Left renal pelvis (tissue), 4 donors: ENCODE results near the gene MPDZ. TPM values are rescaled to one million over a fixed set of nuclear protein-coding genes. Genes with fewer than 3 reads are reported as not detected.
A peak's percentile ranks its signal among the peaks of the same experiment; 100 is the strongest.

Source experiments
- DNase-seq, 4 donors: peaks; one replicate each; pipeline ENCODE4 v3.0.0-alpha.2; 2013; ENCODE audit warnings: low read depth in 4 of 4, low spot score in 3 of 4
- polyA plus RNA-seq, 4 donors: library from polyadenylated mRNA; unstranded; fragments of 120-200 nt; gene quantifications; one replicate each; pipeline ENCODE4 v1.2.1, GENCODE V29; 2013; ENCODE audit not compliant: insufficient read length in 4 of 4

Gene MPDZ
- polyA plus RNA-seq, 4 donors, result 39.9 to 54.5 (median 49.7) TPM

GRCh38 chr9:13088720-13089427, 190.6 kb downstream of the MPDZ start:
- peak; percentile 35 to 42 (median 36) for DNase-seq

DNA sequence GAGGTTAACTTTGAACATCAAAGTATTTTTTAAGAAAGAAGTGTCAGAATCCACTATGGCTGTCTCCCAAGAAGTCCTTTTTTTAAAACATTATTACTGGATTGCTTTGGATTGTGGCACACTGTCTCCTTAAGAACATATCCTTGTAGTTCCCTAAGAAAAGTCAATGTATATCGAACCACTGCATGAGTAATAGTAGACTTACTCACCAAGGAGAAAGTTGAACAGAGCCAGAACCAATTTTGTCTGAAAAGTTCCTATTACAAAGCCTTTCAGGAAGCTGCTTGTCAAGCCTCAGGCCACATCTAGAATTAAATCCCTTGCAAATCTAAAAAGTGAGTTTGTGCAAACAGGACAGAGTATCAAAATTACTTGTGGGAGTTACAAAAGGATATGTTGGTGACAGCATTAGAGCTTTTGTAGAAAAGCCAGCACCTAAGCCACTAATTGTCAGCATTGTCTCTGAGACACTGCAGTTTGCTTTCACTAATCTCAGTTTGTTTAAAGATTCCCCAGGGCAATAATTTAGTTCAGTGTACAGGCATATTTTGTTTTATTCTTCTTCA, 195.4 kb downstream of the MPDZ start:
- no peak for DNase-seq

- DNase-seq, result no peak
Observed at GRCh38 chr9:13083366-13083765, 196.1 kb downstream of the MPDZ start.

DNA sequence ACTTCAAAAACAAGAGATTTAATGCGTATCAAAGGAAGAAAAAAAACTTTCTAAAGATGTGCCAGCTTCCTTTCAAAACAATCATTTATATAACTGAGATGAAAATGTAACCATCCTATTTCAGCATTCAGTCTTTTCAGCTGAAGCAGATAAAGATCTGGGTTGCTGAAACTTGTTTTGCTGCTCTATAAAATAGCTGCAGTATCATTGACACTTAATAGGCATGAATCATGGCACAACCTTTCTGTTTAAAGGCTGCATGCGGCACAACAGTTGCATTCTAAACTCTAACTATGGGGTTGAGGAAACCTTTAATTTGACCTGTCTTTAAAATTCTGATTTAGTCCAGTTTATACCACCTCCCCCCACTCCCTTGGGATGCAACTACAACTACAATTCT, 196.7 kb downstream of the MPDZ start:
- DNase-seq, result no peak

DNA sequence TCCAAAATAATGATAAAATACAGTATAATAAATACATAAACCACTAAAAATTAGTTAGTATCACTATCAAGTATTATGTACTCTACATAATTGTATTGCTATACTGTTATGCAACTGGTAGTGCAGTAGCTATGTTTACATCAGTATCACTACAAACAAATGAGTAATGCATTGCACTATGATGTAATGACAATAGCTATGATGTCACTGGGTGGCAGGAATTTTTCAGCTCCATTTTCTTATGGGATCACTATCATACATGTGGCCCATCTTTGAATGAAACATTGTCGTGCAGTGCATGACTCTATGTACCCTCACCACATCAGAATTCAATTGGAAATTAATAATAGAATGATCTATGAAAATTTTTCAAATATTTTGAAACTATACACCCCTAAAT, 201.3 kb downstream of the MPDZ start:
- DNase-seq, result no peak

- DNase-seq, result no peak
Observed at GRCh38 chr9:13076616-13077015, 202.9 kb downstream of the MPDZ start.

DNA sequence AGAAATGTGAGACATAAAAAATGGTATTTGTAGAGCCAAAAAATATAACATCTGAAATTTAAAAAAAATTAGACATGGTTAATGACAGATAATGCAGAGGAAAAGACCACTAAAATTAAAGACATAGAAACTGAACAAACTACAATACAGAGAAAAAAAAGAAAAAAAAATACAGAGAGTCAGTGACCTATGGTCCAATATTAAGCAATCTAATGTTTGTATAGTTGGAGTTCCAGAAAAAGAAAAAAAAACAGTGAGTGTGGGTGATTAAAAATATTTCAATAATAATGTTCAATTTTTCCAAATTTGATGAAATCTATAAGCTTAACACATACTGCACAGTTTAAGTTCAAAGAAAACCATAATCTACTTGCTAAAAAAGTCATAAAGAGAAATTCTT, 207.6 kb downstream of the MPDZ start:
- DNase-seq, result no peak

DNA sequence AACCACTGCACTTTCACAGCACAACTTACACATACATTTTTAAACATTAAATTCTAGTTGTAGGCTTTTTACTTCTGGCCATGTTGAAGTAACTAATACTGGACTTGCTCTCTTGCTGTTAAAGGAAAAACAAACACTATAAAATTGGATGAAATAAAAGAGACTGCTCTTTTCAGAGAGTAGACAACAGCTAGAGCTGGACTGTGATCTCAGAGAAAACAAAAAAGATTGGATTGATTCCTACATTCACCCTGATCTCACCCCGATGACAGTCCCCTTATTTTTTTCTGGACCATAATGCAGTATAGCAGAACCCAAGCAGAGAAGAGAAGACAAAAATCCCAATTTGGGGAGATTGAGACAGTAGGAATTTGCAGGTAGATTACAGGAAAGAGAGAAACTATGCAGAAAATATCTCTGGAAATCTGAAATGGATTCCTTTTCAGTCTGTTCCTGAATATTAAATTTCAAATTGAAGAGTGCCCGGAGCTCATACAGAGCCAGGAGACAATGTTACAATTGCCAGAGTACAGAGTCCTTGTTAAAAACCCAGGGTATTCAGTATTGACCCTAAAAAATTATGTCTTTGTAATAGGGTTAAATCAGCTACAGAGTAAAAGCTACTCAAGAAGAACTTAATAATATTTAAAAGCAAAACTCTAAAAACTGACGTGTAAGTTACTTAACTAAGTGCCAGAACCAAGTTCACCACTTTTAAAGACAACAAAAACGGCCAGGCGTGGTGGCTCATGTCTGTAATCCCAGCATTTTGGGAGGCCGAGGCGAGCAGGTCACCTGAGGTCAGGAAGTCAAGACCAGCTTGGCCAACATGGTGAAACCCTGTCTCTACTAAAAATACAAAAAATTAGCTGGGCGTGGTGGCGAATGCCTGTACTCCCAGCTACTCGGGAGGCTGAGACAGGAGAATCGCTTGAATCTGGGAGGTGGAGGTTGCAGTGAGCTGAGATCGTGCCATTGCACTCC, 208.6 kb downstream of the MPDZ start:
- DNase-seq, result no peak

DNA sequence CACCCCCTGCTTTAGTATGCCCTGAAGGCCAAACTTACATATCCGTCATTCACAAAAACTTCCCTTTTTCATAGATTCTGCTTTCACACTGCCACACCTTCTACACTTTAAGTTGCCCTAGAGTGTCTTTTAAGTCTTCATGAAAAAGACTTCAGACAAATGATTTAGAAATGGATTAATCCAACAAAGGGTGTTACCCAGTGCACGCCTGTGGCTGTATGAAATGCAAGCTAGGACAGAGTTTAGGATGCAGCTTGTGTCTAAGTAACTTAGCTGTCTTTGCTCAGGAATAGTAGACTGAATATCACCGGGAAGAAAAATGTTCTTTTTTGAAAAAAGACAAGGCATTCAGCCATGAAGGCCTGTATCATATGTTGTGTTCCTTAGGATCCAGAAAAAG, 210.0 kb downstream of the MPDZ start:
- DNase-seq, result no peak

DNA sequence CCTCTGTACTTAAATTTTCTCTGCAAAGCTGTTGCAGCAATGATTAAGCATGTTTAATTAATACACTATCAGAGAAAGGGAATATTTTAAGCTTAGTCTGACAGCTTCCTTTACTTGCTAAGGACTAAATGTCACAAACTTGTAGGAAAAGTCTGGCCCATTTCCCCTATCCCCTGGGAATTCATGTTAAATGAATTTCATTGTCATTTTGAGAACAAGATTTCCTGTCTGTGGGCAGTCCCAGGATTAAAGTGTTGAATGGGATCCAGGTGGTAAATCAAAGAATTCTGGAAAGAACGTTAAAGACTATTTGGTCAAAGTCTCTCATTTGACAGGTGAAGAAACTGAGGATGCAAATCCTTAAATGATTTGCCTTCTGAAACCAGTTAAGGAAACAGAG, 214.8 kb downstream of the MPDZ start:
- no peak for DNase-seq

GRCh38 chr9:13063880-13064459, 215.5 kb downstream of the MPDZ start:
- no peak for DNase-seq

DNA sequence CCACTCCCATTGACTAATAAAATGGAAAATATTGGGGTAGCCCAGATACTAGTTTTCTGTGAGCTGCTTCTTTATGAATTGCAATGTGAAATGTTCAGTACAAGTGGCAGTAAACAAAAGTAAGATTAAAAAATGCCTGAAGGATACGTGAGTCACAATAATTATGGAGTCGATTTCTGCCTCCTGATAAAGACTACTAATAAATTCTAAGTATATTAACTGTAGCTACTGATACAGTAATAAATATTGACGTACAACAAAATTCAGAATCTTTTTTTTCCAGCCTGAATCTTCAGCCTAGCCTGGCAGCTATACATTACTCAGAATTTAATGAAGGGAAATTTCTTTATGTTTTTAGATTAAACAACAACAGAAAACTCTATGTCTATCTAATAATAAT, 218.1 kb downstream of the MPDZ start:
- no peak for DNase-seq
